HG03378 (cell line): ENCODE measurements around the gene EBLN2.
"Not testable (repeated sequence)": the region's sequence is repeated elsewhere in the genome, so short reads cannot be mapped to it uniquely, and the experiment has no call there.

Experiments
- ATAC-seq: cut with Tn5 transposase; IDR thresholded peaks from one replicate; pipeline ENCODE4 v1.9.1; 2021; ENCODE audit warnings: mild to moderate bottlenecking, moderate library complexity; ENCODE audit not compliant: unreplicated experiment

EBLN2 gene

GRCh38 chr3:73056845-73057150, 4.7 kb upstream of the EBLN2 start:
- no peak for ATAC-seq

GRCh38 chr3:73060302-73060723, 1.1 kb upstream of the EBLN2 start:
- ATAC-seq, result no peak

GRCh38 chr3:73066243-73066642, 4.8 kb downstream of the EBLN2 start:
- not testable (repeated sequence) for ATAC-seq

- ATAC-seq, result no peak
Measured at GRCh38 chr3:73068419-73068818, 7.0 kb downstream of the EBLN2 start.

DNA sequence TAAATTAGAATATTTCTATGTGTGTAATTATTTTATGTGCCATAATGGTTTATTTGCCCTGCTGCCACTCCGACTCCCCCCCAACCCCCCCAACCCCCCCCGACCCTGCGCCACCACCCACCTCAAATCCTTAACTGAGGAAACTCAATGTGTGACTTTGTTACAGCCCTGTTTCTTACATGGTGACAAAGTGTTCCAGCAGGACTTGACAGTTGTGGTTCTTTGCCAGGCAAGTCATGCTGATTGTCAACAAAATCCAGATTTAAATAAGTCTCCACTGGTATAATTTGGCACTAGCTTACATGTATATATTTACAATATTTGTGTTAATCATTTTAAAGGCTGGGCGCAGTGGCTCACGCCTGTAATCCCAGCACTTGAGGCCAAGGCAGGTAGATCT, 7.7 kb downstream of the EBLN2 start:
- no peak for ATAC-seq

GRCh38 chr3:73069775-73070444, 8.5 kb downstream of the EBLN2 start:
- ATAC-seq, result no peak

GRCh38 chr3:73070675-73071575, 9.5 kb downstream of the EBLN2 start:
- ATAC-seq, result no peak

DNA sequence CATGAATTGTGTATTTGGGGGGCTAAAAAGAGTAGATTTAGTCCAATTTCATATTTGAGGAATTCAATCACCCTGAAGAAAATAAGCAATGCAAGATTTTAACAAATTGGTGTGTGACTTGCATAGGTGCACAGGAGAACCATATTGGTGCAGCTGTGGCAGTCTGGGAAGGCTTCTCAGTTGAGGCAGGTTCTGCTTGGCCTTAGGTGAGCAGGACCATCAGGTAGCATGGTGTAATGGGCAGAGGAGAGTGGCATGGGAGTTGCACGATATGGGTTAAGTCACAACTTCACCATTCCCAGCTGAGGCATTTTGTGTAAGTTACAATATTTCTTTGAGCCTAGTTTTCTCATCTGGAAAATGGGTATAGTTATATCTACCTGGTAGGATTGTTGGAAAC, 10.5 kb downstream of the EBLN2 start:
- no peak for ATAC-seq

DNA sequence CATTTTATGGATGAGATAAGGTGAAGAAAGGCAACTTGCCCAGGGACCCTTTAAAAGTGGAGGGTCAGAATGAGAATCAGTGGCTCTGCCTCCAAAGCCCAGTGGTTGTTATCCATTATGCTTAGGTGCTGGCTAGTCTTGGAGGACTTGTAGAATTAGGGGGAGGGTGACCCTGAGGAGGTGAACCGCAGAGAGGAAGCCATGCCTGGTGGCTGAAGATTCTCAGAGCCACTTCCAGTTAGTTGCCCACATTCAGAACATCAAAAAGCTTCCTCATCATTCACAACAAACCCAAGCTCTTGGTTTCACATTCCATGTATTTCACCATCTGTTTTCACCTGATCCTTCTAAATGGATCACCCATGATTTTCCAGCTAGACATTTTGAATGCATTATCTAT, 11.2 kb downstream of the EBLN2 start:
- ATAC-seq, result no peak

DNA sequence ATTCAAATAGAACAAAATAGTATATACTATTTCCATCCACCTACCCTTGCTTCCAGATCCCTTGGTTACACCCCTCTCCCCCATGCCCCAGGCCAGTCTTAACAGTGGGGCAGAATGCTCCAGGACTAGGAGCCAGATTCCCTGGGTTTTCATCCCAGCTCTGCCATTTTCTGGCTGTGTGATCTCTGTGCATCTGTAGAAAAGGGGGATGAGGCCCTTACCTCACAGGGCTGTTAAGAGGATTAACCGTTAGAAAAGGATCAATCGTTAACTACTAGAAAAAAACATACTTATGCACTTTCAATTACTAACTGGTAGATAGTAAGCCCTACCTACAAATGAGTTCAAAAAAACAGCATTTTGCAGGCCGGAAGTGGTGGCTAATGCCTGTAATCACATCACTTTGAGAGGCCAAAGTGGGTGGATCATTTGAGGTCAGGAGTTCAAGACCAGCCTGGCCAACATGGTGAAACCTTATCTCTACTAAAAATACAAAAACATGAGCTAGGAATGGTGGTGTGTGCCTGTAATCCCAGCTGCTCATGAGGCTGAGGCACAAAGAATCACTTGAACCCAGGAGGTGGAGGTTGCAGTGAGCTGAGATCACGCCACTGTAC, 11.7 kb downstream of the EBLN2 start:
- no peak for ATAC-seq

- no peak for ATAC-seq
Measured at GRCh38 chr3:73074781-73075180, 13.3 kb downstream of the EBLN2 start.

- no peak for ATAC-seq
Measured at GRCh38 chr3:73080216-73080966, 18.9 kb downstream of the EBLN2 start.

- no peak for ATAC-seq
Measured at GRCh38 chr3:73081140-73081539, 19.7 kb downstream of the EBLN2 start.

DNA sequence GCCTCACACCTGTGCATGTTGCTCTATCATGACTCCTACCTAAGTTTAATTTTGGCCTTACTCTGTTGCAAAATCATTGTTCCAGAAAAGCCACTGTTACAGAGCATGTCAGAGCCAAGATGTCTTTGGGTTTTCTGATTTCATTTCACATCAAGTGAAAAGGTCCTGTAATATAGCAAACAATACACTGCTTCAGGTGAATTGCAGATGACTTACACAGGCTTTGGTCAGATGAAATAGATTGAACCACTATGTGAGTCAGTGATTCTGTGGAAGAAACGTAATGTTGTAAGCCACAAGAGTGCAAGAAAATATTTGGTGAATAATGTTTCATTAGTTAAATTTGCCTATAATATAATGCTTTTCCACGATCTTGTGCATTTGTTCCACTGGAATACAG, 22.7 kb downstream of the EBLN2 start:
- no peak for ATAC-seq

GRCh38 chr3:73086071-73086494, 24.6 kb downstream of the EBLN2 start:
- ATAC-seq, result no peak

GRCh38 chr3:73094129-73094528, 32.7 kb downstream of the EBLN2 start:
- peak; percentile 44 for ATAC-seq

GRCh38 chr3:73094951-73095350, 33.5 kb downstream of the EBLN2 start:
- ATAC-seq, result no peak

- ATAC-seq, result no peak
Measured at GRCh38 chr3:73096169-73096568, 34.7 kb downstream of the EBLN2 start.

DNA sequence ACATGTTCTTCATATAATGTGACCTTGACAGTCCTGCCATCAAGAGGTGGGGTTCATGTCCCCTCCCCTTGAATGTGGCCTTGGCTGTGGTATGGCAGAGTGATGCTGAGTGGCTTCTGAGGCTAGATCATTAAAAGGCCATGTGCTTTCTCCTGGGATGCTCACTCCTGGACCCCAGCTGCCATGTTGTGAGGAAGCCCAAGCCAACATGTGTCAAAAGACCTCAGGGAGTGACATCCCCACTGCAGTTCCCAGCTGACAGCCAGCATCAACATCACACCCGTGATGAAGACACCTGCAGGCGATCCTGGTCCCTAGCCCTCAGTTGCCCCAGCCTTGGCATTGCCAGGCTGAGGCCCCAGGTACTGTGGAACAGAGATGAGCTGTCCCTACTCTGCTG, 36.6 kb downstream of the EBLN2 start:
- ATAC-seq, result no peak

- ATAC-seq, result no peak
Measured at GRCh38 chr3:73098873-73099272, 37.4 kb downstream of the EBLN2 start.
